A673 (cell line): ENCODE results near the gene NHERF1.

Experiments
- CTCF ChIP-seq: fragments of 300-800, 200-600 bp; sonication (generic); conservative IDR thresholded peaks from 2 replicates; pipeline ENCODE4 v1.5.1; 2017; ENCODE audit warnings: low read depth, mild to moderate bottlenecking, antibody characterized with exemption, low read length, moderate library complexity, mixed read lengths
- EZH2 ChIP-seq: fragments of 200-600 bp; sonication (generic); IDR thresholded peaks from 2 replicates; pipeline ENCODE4 v1.6.1; 2017; ENCODE audit warnings: borderline replicate concordance, low read depth, mild to moderate bottlenecking, mixed read lengths, antibody characterized with exemption, low read length; ENCODE audit not compliant: poor library complexity, severe bottlenecking

GRCh38 chr17:74773414-74773813 lies 25.0 kb downstream of the NHERF1 start:
- no peak for TF ChIP-seq CTCF
- TF ChIP-seq EZH2, result no peak
